Mesenchymal stem cell (in vitro differentiated cells and primary cell): Measurements from ENCODE around the gene CNTNAP2.
A peak's percentile ranks its signal among the peaks of the same experiment; 100 is the strongest.

Experiments
- DNase-seq: peaks from one replicate; pipeline ENCODE4 v3.0.0-alpha.2; 2013
- H2AFZ ChIP-seq: one replicate; pipeline ENCODE4 v1.6.1; 2013; ENCODE audit warnings: low read depth, mild to moderate bottlenecking, control low read depth, inconsistent platforms, low read length, moderate library complexity
- H2AK5ac ChIP-seq: 2 replicates; pipeline ENCODE4 v1.6.1; 2013; ENCODE audit warnings: low read length, moderate library complexity, mild to moderate bottlenecking, inconsistent platforms; ENCODE audit not compliant: severe bottlenecking
- H2BK120ac ChIP-seq: one replicate; pipeline ENCODE4 v1.6.1; 2013; ENCODE audit warnings: low read depth, mild to moderate bottlenecking, inconsistent platforms, low read length, moderate library complexity
- H2BK12ac ChIP-seq, 2 experiments: one replicate each; pipeline ENCODE4 v1.6.1; 2013; ENCODE audit warnings: inconsistent platforms in 2 of 2, low read length in 2 of 2, mild to moderate bottlenecking in 2 of 2, moderate library complexity in 2 of 2, control low read depth in 1 of 2
- H2BK15ac ChIP-seq: one replicate; pipeline ENCODE4 v1.6.1; 2013; ENCODE audit warnings: mild to moderate bottlenecking, low read depth, inconsistent platforms; ENCODE audit not compliant: poor library complexity, severe bottlenecking
- H2BK5ac ChIP-seq: 2 replicates; pipeline ENCODE4 v1.6.1; 2013; ENCODE audit warnings: low read depth, mild to moderate bottlenecking, low read length, control low read depth, inconsistent platforms; ENCODE audit not compliant: poor library complexity, severe bottlenecking
- H3K14ac ChIP-seq, 2 experiments: one replicate each; pipeline ENCODE4 v1.6.1; 2013; ENCODE audit warnings: inconsistent platforms in 2 of 2, low read length in 2 of 2, control low read depth in 1 of 2, mild to moderate bottlenecking in 1 of 2, moderate library complexity in 1 of 2
- H3K18ac ChIP-seq, 2 experiments: one replicate each; pipeline ENCODE4 v1.6.1; 2013; ENCODE audit warnings: inconsistent platforms in 2 of 2, low read length in 2 of 2, control low read depth in 1 of 2, low read depth in 1 of 2, mild to moderate bottlenecking in 1 of 2
- H3K23ac ChIP-seq, 2 experiments: one replicate each; pipeline ENCODE4 v1.6.1; 2013; ENCODE audit warnings: inconsistent platforms in 2 of 2, low read length in 2 of 2, mild to moderate bottlenecking in 2 of 2, moderate library complexity in 2 of 2, control low read depth in 1 of 2
- H3K27ac ChIP-seq: 2 replicates; pipeline ENCODE4 v1.5.1; 2013; ENCODE audit warnings: mild to moderate bottlenecking, moderate library complexity, low read length, control low read depth, inconsistent platforms; ENCODE audit not compliant: poor library complexity, severe bottlenecking
- H3K27me3 ChIP-seq, 2 experiments: 2 replicates each; pipeline versions ENCODE4 v1.6.1 to v1.7.0; 2013; ENCODE audit warnings: low read length in 2 of 2, mild to moderate bottlenecking in 2 of 2, moderate library complexity in 2 of 2, control low read depth in 1 of 2, inconsistent platforms in 1 of 2; ENCODE audit not compliant: control insufficient read depth in 1 of 2, insufficient read depth in 1 of 2
- H3K36me3 ChIP-seq, 2 experiments: 2 replicates each; pipeline versions ENCODE4 v1.6.1 to v1.7.0; 2013; ENCODE audit warnings: low read length in 2 of 2, control low read depth in 1 of 2, inconsistent platforms in 1 of 2, low read depth in 1 of 2, mild to moderate bottlenecking in 1 of 2; ENCODE audit not compliant: insufficient read depth in 2 of 2, control insufficient read depth in 1 of 2
- H3K4ac ChIP-seq, 2 experiments: one replicate each; pipeline ENCODE4 v1.6.1; 2013; ENCODE audit warnings: inconsistent platforms in 2 of 2, low read length in 2 of 2, mild to moderate bottlenecking in 2 of 2, moderate library complexity in 2 of 2, control low read depth in 1 of 2, low read depth in 1 of 2
- H3K4me1 ChIP-seq: 2 replicates; pipeline ENCODE4 v1.6.1; 2013; ENCODE audit warnings: low read depth, low read length, control low read depth; ENCODE audit not compliant: control insufficient read depth, insufficient read depth
- H3K4me2 ChIP-seq: 2 replicates; pipeline ENCODE4 v1.6.1; 2013; ENCODE audit warnings: low read length, mild to moderate bottlenecking, inconsistent platforms; ENCODE audit not compliant: poor library complexity, severe bottlenecking
- H3K4me3 ChIP-seq, 2 experiments: 2 replicates each; pipeline versions ENCODE4 v1.5.1 to v1.7.0; 2013; ENCODE audit warnings: low read length in 2 of 2, mild to moderate bottlenecking in 2 of 2, control low read depth in 1 of 2, low read depth in 1 of 2; ENCODE audit not compliant: insufficient read depth in 1 of 2
- H3K79me1 ChIP-seq: replicated peaks from 2 replicates; pipeline ENCODE4 v1.6.1; 2013; ENCODE audit warnings: mild to moderate bottlenecking, control low read depth, low read length, inconsistent platforms; ENCODE audit not compliant: poor library complexity, severe bottlenecking
- H3K9ac ChIP-seq: 2 replicates; pipeline ENCODE4 v1.7.0; 2013; ENCODE audit warnings: mild to moderate bottlenecking, low read length, moderate library complexity
- H3K9me3 ChIP-seq: 2 replicates; pipeline ENCODE4 v1.7.0; 2013; ENCODE audit warnings: mild to moderate bottlenecking, low read length; ENCODE audit not compliant: control insufficient read depth
- H4K8ac ChIP-seq: one replicate; pipeline ENCODE4 v1.6.1; 2013; ENCODE audit warnings: inconsistent platforms, mild to moderate bottlenecking, low read length, moderate library complexity
- H4K91ac ChIP-seq: one replicate; pipeline ENCODE4 v1.6.1; 2013; ENCODE audit warnings: mild to moderate bottlenecking, low read length, inconsistent platforms
- WGBS: methylation state at CpG from one replicate; pipeline ENCODE4 v1.1.7; 2013; ENCODE audit warnings: mixed read lengths; 5-methylcytosine and 5-hydroxymethylcytosine counted together

The CNTNAP2 gene

DNA sequence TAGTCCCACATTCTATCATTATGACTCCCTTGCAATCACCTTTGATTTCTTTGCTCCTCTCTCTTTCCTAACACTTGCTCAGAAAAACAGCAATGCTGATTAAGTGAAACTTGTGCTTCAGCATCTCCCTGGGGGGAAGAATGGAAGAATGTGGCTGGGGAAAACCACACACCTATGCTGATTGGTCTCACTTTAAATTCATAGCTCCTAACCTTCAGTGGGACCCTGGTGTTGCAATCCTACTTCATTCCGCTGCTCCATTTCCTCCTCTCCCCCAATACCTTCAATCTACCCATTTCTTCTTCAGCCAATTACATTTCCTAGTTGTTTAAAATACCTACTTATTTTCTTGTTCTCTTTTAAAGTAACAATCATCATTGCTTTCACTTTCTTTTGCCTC is 1307.3 kb downstream of the CNTNAP2 start:
- no peak overlapping the region for H2AK5ac ChIP-seq
- H2AFZ ChIP-seq, result no peak overlapping the region
- H3K4me2 ChIP-seq, result no peak overlapping the region
- no peak for DNase-seq
- H3K79me1 ChIP-seq, result no peaks in the 10 kb centered on the region
- H3K23ac ChIP-seq, result no peak overlapping the region
- H4K91ac ChIP-seq, result no peak overlapping the region
- no peak overlapping the region for H2BK120ac ChIP-seq
- H2BK15ac ChIP-seq, result no peak overlapping the region
- peaks cover 9% of the 10 kb centered on the region for H3K9me3 ChIP-seq
- H3K9ac ChIP-seq, result no peak overlapping the region
- no peaks in the 10 kb centered on the region for H3K36me3 ChIP-seq
- WGBS, result 76% methylated on average over 1 of the region's 1 CpG
- no peaks in the 10 kb centered on the region for H3K27me3 ChIP-seq
- no peak overlapping the region for H3K14ac ChIP-seq
- H3K18ac ChIP-seq, result no peak overlapping the region
- H3K4me1 ChIP-seq, result peaks cover 3% of the 10 kb centered on the region
- H3K4me3 ChIP-seq, result no peak overlapping the region
- H2BK5ac ChIP-seq, result no peak overlapping the region
- no peak overlapping the region for H3K4ac ChIP-seq
- H3K27ac ChIP-seq, result peak overlapping the region; percentile 55
- H2BK12ac ChIP-seq, result no peak overlapping the region
- H4K8ac ChIP-seq, result no peak overlapping the region

DNA sequence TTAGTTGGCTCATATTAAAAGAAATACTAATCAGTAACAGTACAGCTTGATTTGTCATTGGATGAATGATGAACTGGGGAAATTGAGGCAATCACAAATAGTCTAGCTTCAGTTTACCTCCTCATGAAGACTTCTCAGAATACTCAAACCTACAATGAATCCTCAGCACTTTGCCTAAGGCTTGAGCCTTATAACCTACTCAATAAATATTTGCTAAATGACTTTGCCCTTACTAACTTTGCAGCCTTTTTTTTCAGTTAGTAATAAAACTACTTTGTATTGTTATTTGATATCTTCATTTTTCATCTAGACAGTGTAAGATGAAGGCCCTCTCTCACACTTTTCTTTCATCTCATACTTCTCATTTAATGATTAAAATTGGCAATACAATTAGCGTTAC is 1311.5 kb downstream of the CNTNAP2 start:
- Histone ChIP-seq H3K79me1 (no peaks in the 10 kb centered on the region), H2BK12ac (no peak overlapping the region), H4K91ac (no peak overlapping the region), H3K4me2 (no peak overlapping the region), H2BK120ac (no peak overlapping the region), H3K9ac (no peak overlapping the region), H3K4me1 (no peaks in the 10 kb centered on the region), H3K14ac (no peak overlapping the region), H2AK5ac (no peak overlapping the region), H3K27me3 (no peaks in the 10 kb centered on the region), H3K18ac (no peak overlapping the region), H2BK15ac (no peak overlapping the region), H3K4ac (no peak overlapping the region), H3K23ac (no peak overlapping the region), H3K27ac (no peak overlapping the region), H3K9me3 (peaks cover 14% of the 10 kb centered on the region), H4K8ac (no peak overlapping the region), H3K36me3 (no peaks in the 10 kb centered on the region), H3K4me3 (no peak overlapping the region), H2AFZ (no peak overlapping the region), H2BK5ac (no peak overlapping the region)
- no CpG with 5 or more reads among the region's 1 CpG for WGBS
- no peak for DNase-seq

DNA sequence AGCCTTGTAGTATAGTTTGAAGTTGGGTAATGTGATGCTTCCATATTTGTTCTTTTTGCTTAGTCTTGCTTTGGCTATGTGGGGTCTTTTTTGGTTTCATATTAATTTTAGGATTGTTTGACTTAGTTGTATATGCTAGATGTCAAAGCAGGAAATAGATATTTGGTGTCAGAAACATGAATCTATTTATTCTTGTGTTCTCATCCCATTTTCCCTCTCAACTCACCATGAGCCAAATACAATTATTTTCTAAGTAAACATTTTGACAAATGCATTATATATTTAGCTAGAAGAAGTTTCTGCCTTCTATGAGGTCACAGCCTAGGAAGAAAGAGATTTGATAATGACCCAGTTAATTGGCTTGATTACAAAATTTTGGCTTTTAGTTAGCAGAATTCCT is 1313.4 kb downstream of the CNTNAP2 start:
- Histone ChIP-seq H3K23ac (no peak overlapping the region), H2BK5ac (no peak overlapping the region), H2AK5ac (no peak overlapping the region), H3K79me1 (no peaks in the 10 kb centered on the region), H3K18ac (no peak overlapping the region), H3K4me1 (no peaks in the 10 kb centered on the region), H4K8ac (no peak overlapping the region), H3K4me2 (no peak overlapping the region), H2BK15ac (no peak overlapping the region), H3K27ac (no peak overlapping the region), H3K9ac (no peak overlapping the region), H3K14ac (no peak overlapping the region), H3K27me3 (no peaks in the 10 kb centered on the region), H4K91ac (no peak overlapping the region), H3K9me3 (peaks cover 14% of the 10 kb centered on the region), H2AFZ (no peak overlapping the region), H3K36me3 (no peaks in the 10 kb centered on the region), H2BK12ac (no peak overlapping the region), H2BK120ac (no peak overlapping the region), H3K4me3 (no peak overlapping the region), H3K4ac (no peak overlapping the region)
- no peak for DNase-seq

DNA sequence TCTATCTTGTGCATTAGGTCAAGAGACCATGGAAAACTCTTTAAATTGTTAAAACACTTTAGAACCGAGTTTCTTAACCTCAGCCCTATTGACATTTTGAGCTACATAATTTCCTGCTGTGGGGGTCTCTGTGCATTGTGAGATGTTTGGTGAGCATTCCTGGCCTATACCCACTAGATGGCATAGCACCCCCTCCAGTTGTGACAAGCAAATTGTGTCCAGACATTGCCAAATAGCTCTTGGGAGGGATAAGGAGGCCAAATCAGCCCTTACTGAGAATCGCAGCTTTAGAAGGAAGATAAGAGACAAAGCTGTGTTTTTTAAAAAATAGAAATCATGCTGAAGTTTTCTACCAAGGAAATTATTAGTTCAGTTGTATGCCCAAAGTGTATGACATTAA is 1315.5 kb downstream of the CNTNAP2 start:
- H3K23ac ChIP-seq, result no peak overlapping the region
- no peak overlapping the region for H2BK5ac ChIP-seq
- no peak overlapping the region for H2BK120ac ChIP-seq
- H3K9me3 ChIP-seq, result peaks cover 11% of the 10 kb centered on the region
- H2AK5ac ChIP-seq, result no peak overlapping the region
- no peak overlapping the region for H3K4me2 ChIP-seq
- no peaks in the 10 kb centered on the region for H3K79me1 ChIP-seq
- no peaks in the 10 kb centered on the region for H3K36me3 ChIP-seq
- H3K4me3 ChIP-seq, result no peak overlapping the region
- no peak overlapping the region for H2BK15ac ChIP-seq
- no peak overlapping the region for H3K14ac ChIP-seq
- H3K18ac ChIP-seq, result no peak overlapping the region
- H3K9ac ChIP-seq, result no peak overlapping the region
- H3K27me3 ChIP-seq, result no peaks in the 10 kb centered on the region
- WGBS, result 71% methylated on average over 1 of the region's 2 CpGs
- no peak for DNase-seq
- H3K4ac ChIP-seq, result no peak overlapping the region
- no peak overlapping the region for H4K8ac ChIP-seq
- H3K27ac ChIP-seq, result no peak overlapping the region
- H3K4me1 ChIP-seq, result no peaks in the 10 kb centered on the region
- H4K91ac ChIP-seq, result no peak overlapping the region
- H2AFZ ChIP-seq, result no peak overlapping the region
- H2BK12ac ChIP-seq, result no peak overlapping the region
